ENCODE measurements around the gene CANT1.
"Not testable (repeated sequence)": the region's sequence is repeated elsewhere in the genome, so short reads cannot be mapped to it uniquely, and the experiment has no call there.

The CANT1 gene

GRCh38 chr17:78974635-78975591, 34.7 kb downstream of the CANT1 start:
- peak; percentile 70 for DNase-seq

- no peak for DNase-seq
These were observed 35.6 kb downstream of the CANT1 start for GRCh38 chr17:78973792-78974520.

GRCh38 chr17:78973196-78973595, 36.4 kb downstream of the CANT1 start:
- DNase-seq: no peak

- no peak for DNase-seq
These were observed 37.0 kb downstream of the CANT1 start for GRCh38 chr17:78972507-78973105.

GRCh38 chr17:78971756-78972506, 37.6 kb downstream of the CANT1 start:
- DNase-seq: no peak

- DNase-seq: peak; percentile 49
These were observed 38.5 kb downstream of the CANT1 start for GRCh38 chr17:78970834-78971755.

GRCh38 chr17:78969865-78970264, 39.7 kb downstream of the CANT1 start:
- DNase-seq: no peak

- no peak for DNase-seq
These were observed 41.7 kb downstream of the CANT1 start for GRCh38 chr17:78967782-78968362.

GRCh38 chr17:78966910-78967600, 42.5 kb downstream of the CANT1 start:
- DNase-seq: no peak

- DNase-seq: no peak
These were observed 43.3 kb downstream of the CANT1 start for GRCh38 chr17:78966123-78966813.

GRCh38 chr17:78965491-78965924, 44.1 kb downstream of the CANT1 start:
- DNase-seq: no peak

- no peak for DNase-seq
These were observed 46.2 kb downstream of the CANT1 start for GRCh38 chr17:78963378-78963777.

GRCh38 chr17:78962984-78963348, 46.6 kb downstream of the CANT1 start:
- not testable (repeated sequence) for DNase-seq

GRCh38 chr17:78962345-78962983, 47.1 kb downstream of the CANT1 start:
- no peak for DNase-seq

- DNase-seq: no peak
These were observed 48.0 kb downstream of the CANT1 start for GRCh38 chr17:78961571-78961970.

- peak; percentile 44 for DNase-seq
These were observed 48.6 kb downstream of the CANT1 start for GRCh38 chr17:78960928-78961327.

GRCh38 chr17:78959803-78960202, 49.8 kb downstream of the CANT1 start:
- no peak for DNase-seq

- no peak for DNase-seq
These were observed 50.9 kb downstream of the CANT1 start for GRCh38 chr17:78958641-78959127.

GRCh38 chr17:78957128-78957527, 52.4 kb downstream of the CANT1 start:
- peak; percentile 77 for DNase-seq

Measured in NCI-H446 treated with DMSO at 0.1 percent for 48 hours (cell line).